Measurements from ENCODE around the gene FCGR2B.
"Not testable (repeated sequence)": the region's sequence is repeated elsewhere in the genome, so short reads cannot be mapped to it uniquely, and the experiment has no call there.

FCGR2B gene

GRCh38 chr1:161647507-161648360 is 15.2 kb upstream of the FCGR2B start:
- peak; percentile 28 for DNase-seq

- not testable (repeated sequence) for DNase-seq
Observed at GRCh38 chr1:161653541-161653940, 9.4 kb upstream of the FCGR2B start.

- not testable (repeated sequence) for DNase-seq
Observed at GRCh38 chr1:161653971-161654370, 9.0 kb upstream of the FCGR2B start.

GRCh38 chr1:161658524-161658923 is 4.4 kb upstream of the FCGR2B start:
- not testable (repeated sequence) for DNase-seq

- not testable (repeated sequence) for DNase-seq
Observed at GRCh38 chr1:161661660-161662311, 1.2 kb upstream of the FCGR2B start.

GRCh38 chr1:161663569-161663968 is 626 bp downstream of the FCGR2B start:
- not testable (repeated sequence) for DNase-seq

- not testable (repeated sequence) for DNase-seq
Observed at GRCh38 chr1:161664689-161665088, 1.7 kb downstream of the FCGR2B start.

GRCh38 chr1:161671045-161672020 is 8.4 kb downstream of the FCGR2B start:
- peak; percentile 10 for DNase-seq

GRCh38 chr1:161673437-161673836 is 10.5 kb downstream of the FCGR2B start:
- not testable (repeated sequence) for DNase-seq

GRCh38 chr1:161674447-161674846 is 11.5 kb downstream of the FCGR2B start:
- not testable (repeated sequence) for DNase-seq

GRCh38 chr1:161674908-161675307 is 12.0 kb downstream of the FCGR2B start:
- DNase-seq = not testable (repeated sequence)

- DNase-seq = no peak
Observed at GRCh38 chr1:161676441-161676840, 13.5 kb downstream of the FCGR2B start.

GRCh38 chr1:161676958-161677689 is 14.2 kb downstream of the FCGR2B start:
- DNase-seq = no peak

GRCh38 chr1:161678500-161678899 is 15.6 kb downstream of the FCGR2B start:
- DNase-seq = no peak

GRCh38 chr1:161681879-161682278 is 18.9 kb downstream of the FCGR2B start:
- no peak for DNase-seq

GRCh38 chr1:161688946-161689345 is 26.0 kb downstream of the FCGR2B start:
- DNase-seq = no peak

- no peak for DNase-seq
Observed at GRCh38 chr1:161691846-161692245, 28.9 kb downstream of the FCGR2B start.

GRCh38 chr1:161693020-161693712 is 30.2 kb downstream of the FCGR2B start:
- not testable (repeated sequence) for DNase-seq

- DNase-seq = not testable (repeated sequence)
Observed at GRCh38 chr1:161698302-161698701, 35.4 kb downstream of the FCGR2B start.

GRCh38 chr1:161702250-161702649 is 39.3 kb downstream of the FCGR2B start:
- no peak for DNase-seq

GRCh38 chr1:161705537-161705936 is 42.6 kb downstream of the FCGR2B start:
- DNase-seq = no peak

- DNase-seq = no peak
Observed at GRCh38 chr1:161706113-161706481, 43.2 kb downstream of the FCGR2B start.

All from GDM1 (cell line).